DOHH2 (cell line): ENCODE data around the gene USH1C.

Source experiments
- H3F3A ChIP-seq: fragments of 200-600 bp; sonication (generic), shearing (Covaris generic); 2 replicates; pipeline ENCODE4 v1.6.0; 2016; ENCODE audit warnings: antibody characterized with exemption, mild to moderate bottlenecking; ENCODE audit not compliant: control insufficient read depth, insufficient read depth
- H3K27ac ChIP-seq: fragments of 200-600 bp; sonication (generic); 2 replicates; pipeline ENCODE4 v1.5.1; 2014; ENCODE audit warnings: low read depth, mild to moderate bottlenecking, low read length, moderate library complexity
- H3K27me3 ChIP-seq: fragments of 200-600 bp; sonication (generic); 2 replicates; pipeline ENCODE4 v1.6.1; 2014; ENCODE audit warnings: mild to moderate bottlenecking, low read length, mixed read lengths; ENCODE audit not compliant: control insufficient read depth
- H3K36me3 ChIP-seq: fragments of 200-600 bp; sonication (generic); 2 replicates; pipeline ENCODE4 v1.6.1; 2014; ENCODE audit warnings: mild to moderate bottlenecking, low read length, moderate library complexity, mixed read lengths; ENCODE audit not compliant: control insufficient read depth
- H3K4me1 ChIP-seq: fragments of 200-600 bp; sonication (generic); 2 replicates; pipeline ENCODE4 v1.6.1; 2014; ENCODE audit warnings: mild to moderate bottlenecking, low read length, mixed read lengths; ENCODE audit not compliant: control insufficient read depth
- H3K4me2 ChIP-seq: fragments of 200-600 bp; sonication (generic); 2 replicates; pipeline ENCODE4 v1.6.0; 2014; ENCODE audit warnings: mild to moderate bottlenecking, low read length, moderate library complexity
- H3K4me3 ChIP-seq: fragments of 200-600 bp; sonication (generic); 2 replicates; pipeline ENCODE4 v1.5.1; 2014; ENCODE audit warnings: mild to moderate bottlenecking, low read length, mixed read lengths
- H3K79me2 ChIP-seq: fragments of 200-600 bp; sonication (generic); 2 replicates; pipeline ENCODE4 v1.6.1; 2014; ENCODE audit warnings: mild to moderate bottlenecking, low read length, mixed read lengths; ENCODE audit not compliant: control insufficient read depth
- H3K9me2 ChIP-seq: fragments of 200-600 bp; sonication (generic); replicated peaks from 2 replicates; pipeline ENCODE4 v1.6.1; 2014; ENCODE audit warnings: mild to moderate bottlenecking, low read length, mixed read lengths; ENCODE audit not compliant: control insufficient read depth
- H3K9me3 ChIP-seq: fragments of 200-600 bp; sonication (generic); 2 replicates; pipeline ENCODE4 v1.6.1; 2014; ENCODE audit warnings: antibody characterized with exemption, low read length, mixed read lengths; ENCODE audit not compliant: control insufficient read depth, insufficient read depth
- H4K20me1 ChIP-seq: fragments of 200-600 bp; sonication (generic); 2 replicates; pipeline ENCODE4 v1.6.0; 2014; ENCODE audit warnings: low read depth, mild to moderate bottlenecking, antibody characterized with exemption, low read length, moderate library complexity; ENCODE audit not compliant: control insufficient read depth, insufficient read depth
- EZH2phosphoT487 ChIP-seq: fragments of 200-600 bp; sonication (generic); IDR thresholded peaks from 2 replicates; pipeline ENCODE4 v1.6.1; 2017; ENCODE audit warnings: borderline replicate concordance, mild to moderate bottlenecking, antibody characterized with exemption, low read length, moderate library complexity, mixed read lengths
- TF ChIP-seq, protein P1 (sequence below): fragments of 200-600 bp; sonication (generic); IDR thresholded peaks from one replicate; pipeline ENCODE4 v1.5.1; 2014; ENCODE audit warnings: antibody characterized with exemption, mild to moderate bottlenecking, low read depth, low read length; ENCODE audit not compliant: poor library complexity, severe bottlenecking

The USH1C gene

DNA sequence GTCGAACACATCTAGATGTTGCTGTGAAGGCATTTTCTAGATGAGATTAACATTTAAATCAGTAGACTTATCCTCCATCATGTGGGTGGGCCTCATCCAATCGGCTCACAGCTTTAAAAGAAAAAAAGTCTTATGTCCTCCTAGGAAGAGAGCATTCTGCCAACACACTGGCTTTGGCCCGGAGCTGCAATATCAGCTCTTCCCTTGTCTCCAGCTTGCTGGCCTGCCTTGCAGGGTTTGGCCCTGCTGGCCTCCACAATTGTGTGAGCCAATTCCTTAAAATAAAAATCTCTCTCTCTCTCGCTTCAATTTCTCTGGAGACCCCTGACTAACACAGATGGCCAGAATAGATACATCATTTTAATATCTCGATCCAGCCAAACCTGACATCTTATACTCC, 54.5 kb downstream of the USH1C start:
- H4K20me1 ChIP-seq, result no peaks in the 10 kb centered on the region
- H3K9me3 ChIP-seq, result no peaks in the 10 kb centered on the region
- H3K36me3 ChIP-seq, result no peaks in the 10 kb centered on the region
- H3K27ac ChIP-seq, result no peak overlapping the region
- no peaks in the 10 kb centered on the region for H3K79me2 ChIP-seq
- TF ChIP-seq EZH2phosphoT487, result no peak
- TF ChIP-seq, protein P1, sequence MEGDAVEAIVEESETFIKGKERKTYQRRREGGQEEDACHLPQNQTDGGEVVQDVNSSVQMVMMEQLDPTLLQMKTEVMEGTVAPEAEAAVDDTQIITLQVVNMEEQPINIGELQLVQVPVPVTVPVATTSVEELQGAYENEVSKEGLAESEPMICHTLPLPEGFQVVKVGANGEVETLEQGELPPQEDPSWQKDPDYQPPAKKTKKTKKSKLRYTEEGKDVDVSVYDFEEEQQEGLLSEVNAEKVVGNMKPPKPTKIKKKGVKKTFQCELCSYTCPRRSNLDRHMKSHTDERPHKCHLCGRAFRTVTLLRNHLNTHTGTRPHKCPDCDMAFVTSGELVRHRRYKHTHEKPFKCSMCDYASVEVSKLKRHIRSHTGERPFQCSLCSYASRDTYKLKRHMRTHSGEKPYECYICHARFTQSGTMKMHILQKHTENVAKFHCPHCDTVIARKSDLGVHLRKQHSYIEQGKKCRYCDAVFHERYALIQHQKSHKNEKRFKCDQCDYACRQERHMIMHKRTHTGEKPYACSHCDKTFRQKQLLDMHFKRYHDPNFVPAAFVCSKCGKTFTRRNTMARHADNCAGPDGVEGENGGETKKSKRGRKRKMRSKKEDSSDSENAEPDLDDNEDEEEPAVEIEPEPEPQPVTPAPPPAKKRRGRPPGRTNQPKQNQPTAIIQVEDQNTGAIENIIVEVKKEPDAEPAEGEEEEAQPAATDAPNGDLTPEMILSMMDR, result no peak
- no peak overlapping the region for H3K4me3 ChIP-seq
- H3K27me3 ChIP-seq, result peaks cover 2% of the 10 kb centered on the region; the same call in 1 of the 2 replicates
- H3K4me1 ChIP-seq, result no peaks in the 10 kb centered on the region
- H3K9me2 ChIP-seq, result no peaks in the 10 kb centered on the region
- H3F3A ChIP-seq, result no peaks in the 10 kb centered on the region
- H3K4me2 ChIP-seq, result no peak overlapping the region

DNA sequence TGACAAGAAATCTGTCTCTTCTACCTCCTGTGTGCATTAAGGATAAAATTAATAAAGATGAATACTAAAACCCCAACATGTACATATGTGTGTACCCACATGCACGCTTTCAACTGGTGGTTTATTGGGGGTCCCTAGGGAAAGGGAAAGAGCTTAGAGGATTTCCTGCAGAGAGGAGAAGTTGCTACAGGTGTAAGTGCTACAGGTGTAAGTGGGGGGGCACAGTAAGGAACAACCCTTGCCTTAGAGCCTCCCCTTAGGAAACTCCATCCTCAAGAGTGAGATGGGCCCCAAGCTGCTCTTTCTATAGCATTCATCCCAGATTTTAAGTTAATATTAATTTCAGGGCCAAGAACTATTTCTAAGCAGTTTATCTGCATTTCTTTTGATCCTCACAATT, 55.7 kb downstream of the USH1C start:
- H3K4me2 ChIP-seq, result no peak overlapping the region
- peaks cover 2% of the 10 kb centered on the region; the same call in 1 of the 2 replicates for H3K27me3 ChIP-seq
- no peaks in the 10 kb centered on the region for H3K79me2 ChIP-seq
- no peaks in the 10 kb centered on the region for H3K9me3 ChIP-seq
- no peaks in the 10 kb centered on the region for H3K36me3 ChIP-seq
- no peaks in the 10 kb centered on the region for H3K9me2 ChIP-seq
- TF ChIP-seq, protein P1, result no peak
- no peak for TF ChIP-seq EZH2phosphoT487
- no peak overlapping the region for H3K4me3 ChIP-seq
- H4K20me1 ChIP-seq, result no peaks in the 10 kb centered on the region
- no peaks in the 10 kb centered on the region for H3F3A ChIP-seq
- no peaks in the 10 kb centered on the region for H3K4me1 ChIP-seq
- no peak overlapping the region for H3K27ac ChIP-seq

DNA sequence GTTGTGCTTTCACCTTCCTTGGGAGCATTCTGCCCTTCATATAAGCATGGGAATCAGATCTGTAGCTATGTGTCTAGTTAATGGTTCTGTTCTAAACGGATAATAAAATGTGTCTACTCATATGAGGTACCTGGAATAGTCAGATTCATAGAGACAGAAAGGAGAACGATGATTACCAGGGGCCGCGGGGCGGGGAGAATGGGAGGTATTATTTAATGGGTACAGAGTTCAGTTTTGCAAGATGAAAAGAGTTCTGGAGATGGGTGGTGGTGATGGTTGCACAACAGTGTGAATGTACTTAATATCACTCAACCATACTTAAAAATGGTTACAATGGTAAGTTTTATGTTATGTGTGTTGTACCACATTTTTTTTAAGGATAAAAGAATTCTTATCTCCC, 57.6 kb downstream of the USH1C start:
- no peak for TF ChIP-seq EZH2phosphoT487
- TF ChIP-seq, protein P1, result no peak
- Histone ChIP-seq H3K9me3 (no peaks in the 10 kb centered on the region), H3K27ac (no peak overlapping the region), H3K36me3 (no peaks in the 10 kb centered on the region), H3K27me3 (peaks cover 2% of the 10 kb centered on the region; the same call in 1 of the 2 replicates), H3K4me1 (no peaks in the 10 kb centered on the region), H3K79me2 (no peaks in the 10 kb centered on the region), H3K4me3 (no peak overlapping the region), H3K9me2 (no peaks in the 10 kb centered on the region), H4K20me1 (no peaks in the 10 kb centered on the region), H3F3A (no peaks in the 10 kb centered on the region), H3K4me2 (no peak overlapping the region)
